Activated CD8-positive, alpha-beta memory T cell treated with anti-CD3 and anti-CD28 coated beads, Interleukin-2, amount 10 ng/mL, durations not matched to agents 7 days and 5 days (primary cell): ENCODE measurements around the gene ZBTB16. TPM values are rescaled to one million over a fixed set of nuclear protein-coding genes. Genes with fewer than 3 reads are reported as not detected.

Source experiments
- ATAC-seq: fragments of 150-1000 bp; cut with Tn5 transposase; one replicate; pipeline ENCODE4 v1.10.0; 2021; ENCODE audit warnings: moderate library complexity
- CTCF ChIA-PET: fragments of 350-600 bp; sonication (Branson Sonifier 250); formaldehyde crosslinking; loops from one replicate; lab custom pipeline; 2021; ENCODE audit warnings: antibody characterized with exemption; lab: Charles Lee
- DNase-seq: peaks from one replicate; pipeline ENCODE4 v3.0.0-alpha.2; 2020
- H3K27ac Mint-ChIP-seq: one replicate; pipeline ENCODE4 v1.8.0; 2021; ENCODE audit warnings: mild to moderate bottlenecking, mixed read lengths
- H3K27me3 Mint-ChIP-seq: one replicate; pipeline ENCODE4 v1.8.0; 2021; ENCODE audit warnings: mixed read lengths
- H3K36me3 Mint-ChIP-seq: one replicate; pipeline ENCODE4 v1.8.0; 2021; ENCODE audit warnings: mild to moderate bottlenecking, mixed read lengths
- H3K4me1 Mint-ChIP-seq: one replicate; pipeline ENCODE4 v1.8.0; 2021; ENCODE audit warnings: mixed read lengths
- H3K4me3 Mint-ChIP-seq: one replicate; pipeline ENCODE4 v1.8.0; 2021; ENCODE audit warnings: mild to moderate bottlenecking, moderate library complexity, mixed read lengths
- H3K9me3 Mint-ChIP-seq: one replicate; pipeline ENCODE4 v1.8.0; 2022; ENCODE audit warnings: low read depth, mixed read lengths
- total RNA-seq, 2 experiments: library from RNA; stranded (reverse); gene quantifications; one replicate each; pipeline ENCODE4 v1.2.3, GENCODE V29; 2021

ZBTB16 gene
- total RNA-seq, 2 experiments from 2014 or later, result 3.2 to 3.9 TPM

DNA sequence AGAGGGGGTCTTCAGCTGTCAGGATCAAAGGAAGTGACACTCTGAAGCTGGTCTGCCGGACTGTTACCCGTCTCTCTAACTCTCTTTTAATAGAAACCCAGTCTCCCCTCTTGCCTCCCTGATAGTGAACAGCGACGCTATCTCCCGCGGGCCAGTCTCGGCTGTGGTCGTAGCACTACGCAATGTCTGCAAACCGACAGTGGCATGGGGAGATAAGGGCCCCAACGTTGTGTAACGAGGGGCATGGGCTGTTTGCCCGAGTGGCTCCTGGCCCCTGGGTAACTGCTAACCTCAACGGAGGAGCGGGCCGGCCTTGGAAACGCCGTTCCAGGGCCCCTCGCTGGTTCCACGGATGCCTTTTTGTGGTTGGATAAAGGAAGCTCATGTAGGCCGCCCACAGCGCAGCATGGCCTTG, 23.3 kb downstream of the ZBTB16 start:
- no peaks in the 10 kb centered on the region for H3K36me3 Mint-ChIP-seq
- ATAC-seq, result no peak
- H3K4me1 Mint-ChIP-seq, result peaks cover 47% of the 10 kb centered on the region
- no peak overlapping the region for H3K4me3 Mint-ChIP-seq
- no peak for DNase-seq
- H3K27ac Mint-ChIP-seq, result no peak overlapping the region
- H3K27me3 Mint-ChIP-seq, result peaks cover 16% of the 10 kb centered on the region
- CTCF ChIA-PET, result interaction anchor here (3.5 kb wide), 1 partner anchor 178 kb away, joined by 10 read pairs; no protein-coding TSS in a partner anchor
- no peaks in the 10 kb centered on the region for H3K9me3 Mint-ChIP-seq

DNA sequence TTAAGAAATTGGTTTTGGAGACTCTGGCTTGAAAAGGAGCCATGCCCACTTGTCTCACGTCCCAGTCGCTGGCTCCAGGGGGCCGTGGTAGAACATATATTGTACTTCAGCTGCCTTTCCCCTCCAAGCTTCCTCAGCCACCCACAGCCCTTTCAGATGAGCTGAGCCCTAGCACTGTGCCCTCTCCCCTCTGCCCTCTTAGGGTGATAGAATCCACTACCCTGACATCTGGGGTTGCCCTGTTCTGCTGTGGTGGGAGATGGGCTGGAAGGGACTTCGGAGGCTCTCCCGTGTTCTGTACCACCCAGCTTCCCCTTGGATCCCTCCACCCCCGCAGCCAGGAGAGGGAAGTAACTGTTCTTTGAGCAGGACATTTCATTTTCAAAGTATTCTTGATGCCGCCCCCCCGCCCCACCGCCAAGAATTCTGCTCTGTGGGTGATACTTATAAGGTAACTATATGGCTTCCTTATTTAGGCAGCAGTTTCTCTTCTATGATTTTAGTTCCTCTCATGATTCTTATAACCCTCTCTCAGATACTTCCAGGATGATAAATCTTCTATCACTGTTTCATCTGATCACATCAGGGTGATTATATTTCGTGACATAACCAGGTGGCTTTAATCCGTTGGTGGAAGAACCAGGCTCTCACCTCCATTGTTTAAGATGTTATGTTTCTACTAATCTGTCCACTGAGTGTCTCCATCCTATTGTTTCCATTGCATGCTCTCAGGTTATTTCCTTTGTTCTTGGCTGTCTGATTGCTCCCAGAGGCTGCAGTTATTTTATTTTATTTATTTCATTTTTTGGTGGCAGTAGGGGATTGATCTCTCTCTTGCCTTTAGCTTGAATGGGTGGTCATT, 24.1 kb downstream of the ZBTB16 start:
- ATAC-seq, result no peak
- no peak for DNase-seq
- peaks cover 12% of the 10 kb centered on the region for H3K27me3 Mint-ChIP-seq
- CTCF ChIA-PET, result interaction anchor here (0.8 to 3.5 kb wide), 2 partner anchors 89 to 178 kb away, joined by 3 to 10 read pairs; no protein-coding TSS in a partner anchor
- H3K27ac Mint-ChIP-seq, result no peak overlapping the region
- no peaks in the 10 kb centered on the region for H3K36me3 Mint-ChIP-seq
- peaks cover 40% of the 10 kb centered on the region for H3K4me1 Mint-ChIP-seq
- no peaks in the 10 kb centered on the region for H3K9me3 Mint-ChIP-seq
- no peak overlapping the region for H3K4me3 Mint-ChIP-seq

DNA sequence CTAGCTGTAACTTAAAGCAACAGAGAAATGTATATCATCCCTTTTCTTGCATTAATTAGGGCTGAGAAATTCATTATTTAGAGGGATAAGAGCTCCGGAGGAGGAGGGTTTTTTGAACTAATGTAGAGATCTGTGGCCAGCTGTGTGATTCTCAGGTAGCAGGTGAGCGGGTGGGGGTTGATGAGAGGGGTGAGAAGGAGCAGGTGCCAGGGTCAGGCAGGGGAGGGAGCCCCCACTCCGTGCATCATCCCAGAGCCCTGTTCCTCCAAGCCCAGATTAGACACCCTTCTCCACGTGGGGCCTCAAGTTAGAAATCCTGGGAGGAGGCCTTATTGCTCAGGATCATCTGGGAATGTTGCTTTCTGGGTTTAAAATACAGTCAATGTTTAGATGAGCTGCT, 24.9 kb downstream of the ZBTB16 start:
- H3K36me3 Mint-ChIP-seq, result no peaks in the 10 kb centered on the region
- peaks cover 8% of the 10 kb centered on the region for H3K27me3 Mint-ChIP-seq
- peaks cover 33% of the 10 kb centered on the region for H3K4me1 Mint-ChIP-seq
- no peak for ATAC-seq
- CTCF ChIA-PET, result interaction anchor here (0.8 to 3.5 kb wide), 2 partner anchors 90 to 177 kb away, joined by 3 to 10 read pairs; no protein-coding TSS in a partner anchor
- DNase-seq, result no peak
- no peak overlapping the region for H3K27ac Mint-ChIP-seq
- H3K4me3 Mint-ChIP-seq, result no peak overlapping the region
- no peaks in the 10 kb centered on the region for H3K9me3 Mint-ChIP-seq

DNA sequence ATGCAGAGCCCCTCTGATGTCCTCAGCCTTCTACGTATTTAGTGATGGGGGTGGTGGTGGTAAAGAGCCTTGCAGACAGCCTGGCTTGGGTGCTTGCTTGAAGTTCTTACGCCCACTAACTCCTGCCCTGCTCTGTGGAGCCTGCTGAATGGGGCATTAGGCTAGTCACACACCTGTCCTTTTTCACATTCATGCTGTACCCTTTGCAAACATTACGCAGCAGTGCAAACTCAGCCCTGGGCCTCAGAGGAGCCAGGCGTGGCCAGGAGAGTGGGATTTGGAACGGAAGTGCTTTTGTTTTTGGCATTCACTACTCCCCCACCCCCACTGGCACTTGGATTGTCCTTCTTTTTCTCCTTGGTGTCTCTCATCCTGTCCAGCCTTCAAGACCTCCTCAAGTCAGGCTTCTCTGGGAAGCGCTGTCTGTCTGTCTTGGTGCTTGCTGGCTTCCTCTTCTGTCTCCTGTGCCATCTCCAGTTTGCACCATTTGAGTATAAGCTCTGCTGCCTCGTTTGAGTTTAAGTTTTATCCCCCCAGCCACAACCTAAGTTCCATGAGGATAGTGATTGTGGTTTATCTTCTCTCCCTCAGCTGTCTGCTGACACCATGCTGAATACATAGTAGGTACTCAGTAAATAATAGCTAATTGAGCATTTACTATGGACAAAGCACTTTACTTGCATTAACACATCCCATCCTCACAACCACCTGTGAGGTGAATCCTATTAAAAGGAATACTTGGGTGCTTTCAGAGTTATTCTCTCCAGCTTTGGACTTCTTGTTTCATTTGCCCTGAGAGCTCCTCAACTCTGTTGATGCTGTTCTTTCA, 26.7 kb downstream of the ZBTB16 start:
- peaks cover 16% of the 10 kb centered on the region for H3K4me1 Mint-ChIP-seq
- DNase-seq (no peak), ATAC-seq (no peak)
- H3K9me3 Mint-ChIP-seq, result no peaks in the 10 kb centered on the region
- peaks cover 8% of the 10 kb centered on the region for H3K27me3 Mint-ChIP-seq
- H3K36me3 Mint-ChIP-seq, result no peaks in the 10 kb centered on the region
- no peak overlapping the region for H3K4me3 Mint-ChIP-seq
- H3K27ac Mint-ChIP-seq, result no peak overlapping the region
- CTCF ChIA-PET, result no interaction called here

DNA sequence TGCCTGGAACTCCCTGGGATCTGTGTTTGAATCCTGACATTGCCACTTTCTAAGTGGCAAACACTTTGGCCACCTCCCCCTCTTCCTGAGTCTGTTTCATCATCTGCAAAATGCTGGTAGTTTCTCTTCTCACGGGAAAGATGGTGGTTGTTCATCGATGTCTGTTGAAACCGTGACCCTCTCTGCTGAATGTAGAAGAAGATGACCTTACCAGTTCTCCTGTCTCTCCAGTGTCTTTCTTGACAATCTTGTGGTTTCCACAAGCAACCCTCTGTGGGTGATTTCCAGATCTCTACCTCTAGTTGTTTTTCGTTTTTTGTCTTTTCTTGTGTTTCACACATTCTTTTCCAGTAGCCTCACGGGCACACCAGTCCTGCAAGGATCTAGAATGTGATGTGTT, 27.5 kb downstream of the ZBTB16 start:
- CTCF ChIA-PET, result no interaction called here
- H3K27ac Mint-ChIP-seq, result no peak overlapping the region
- no peaks in the 10 kb centered on the region for H3K36me3 Mint-ChIP-seq
- peaks cover 8% of the 10 kb centered on the region for H3K27me3 Mint-ChIP-seq
- peaks cover 13% of the 10 kb centered on the region for H3K4me1 Mint-ChIP-seq
- ATAC-seq, result no peak
- H3K9me3 Mint-ChIP-seq, result no peaks in the 10 kb centered on the region
- DNase-seq, result no peak
- H3K4me3 Mint-ChIP-seq, result no peak overlapping the region

DNA sequence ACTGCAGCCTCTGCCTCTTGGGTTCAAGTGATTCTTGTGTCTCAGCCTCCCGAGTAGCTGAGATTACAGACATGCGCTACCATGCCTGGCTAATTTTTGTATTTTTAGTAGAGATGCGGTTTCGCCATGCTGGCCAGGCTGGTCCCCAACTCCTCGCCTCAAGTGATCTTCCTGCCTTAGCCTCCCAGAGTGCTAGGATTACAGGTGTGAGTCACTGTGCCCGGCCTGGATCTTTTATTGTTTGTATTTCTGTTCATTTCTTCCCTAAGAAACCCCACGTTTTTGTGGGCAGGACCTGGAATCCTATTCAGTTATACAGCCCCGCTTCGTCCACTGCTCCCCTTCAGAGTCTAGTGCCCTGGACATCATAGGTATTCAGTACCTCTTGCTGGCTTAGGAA, 28.7 kb downstream of the ZBTB16 start:
- H3K27me3 Mint-ChIP-seq, result peaks cover 6% of the 10 kb centered on the region
- no peak overlapping the region for H3K4me3 Mint-ChIP-seq
- no peaks in the 10 kb centered on the region for H3K9me3 Mint-ChIP-seq
- no peaks in the 10 kb centered on the region for H3K36me3 Mint-ChIP-seq
- CTCF ChIA-PET, result interaction anchor here (0.9 kb wide), 1 partner anchor 17 kb away, joined by 4 read pairs; no protein-coding TSS in a partner anchor
- DNase-seq, result no peak
- no peak overlapping the region for H3K27ac Mint-ChIP-seq
- peaks cover 12% of the 10 kb centered on the region for H3K4me1 Mint-ChIP-seq
- no peak for ATAC-seq

DNA sequence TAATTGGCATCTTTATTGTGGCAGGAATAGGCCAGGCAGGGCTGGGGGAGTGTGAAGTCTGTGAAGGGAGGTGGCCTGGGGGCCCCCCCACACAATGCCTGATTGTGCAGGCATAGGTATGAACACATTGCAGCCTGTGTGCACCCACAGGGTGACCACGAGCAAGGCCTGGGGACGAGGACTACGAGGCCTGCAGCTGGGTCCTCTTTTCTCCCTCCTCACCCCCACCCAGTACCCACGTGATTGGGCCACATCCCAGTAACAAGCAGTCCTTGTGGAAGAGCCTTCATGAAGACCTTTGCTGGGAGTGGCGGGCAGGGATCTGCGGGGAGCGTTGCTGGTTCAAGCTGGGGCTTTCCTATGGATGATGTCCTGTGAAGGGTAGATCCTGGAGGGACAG, 29.3 kb downstream of the ZBTB16 start:
- CTCF ChIA-PET, result no interaction called here
- peaks cover 4% of the 10 kb centered on the region for H3K27me3 Mint-ChIP-seq
- H3K27ac Mint-ChIP-seq, result no peak overlapping the region
- ATAC-seq (no peak), DNase-seq (no peak)
- H3K36me3 Mint-ChIP-seq, result no peaks in the 10 kb centered on the region
- H3K4me1 Mint-ChIP-seq, result peaks cover 10% of the 10 kb centered on the region
- no peaks in the 10 kb centered on the region for H3K9me3 Mint-ChIP-seq
- H3K4me3 Mint-ChIP-seq, result no peak overlapping the region

DNA sequence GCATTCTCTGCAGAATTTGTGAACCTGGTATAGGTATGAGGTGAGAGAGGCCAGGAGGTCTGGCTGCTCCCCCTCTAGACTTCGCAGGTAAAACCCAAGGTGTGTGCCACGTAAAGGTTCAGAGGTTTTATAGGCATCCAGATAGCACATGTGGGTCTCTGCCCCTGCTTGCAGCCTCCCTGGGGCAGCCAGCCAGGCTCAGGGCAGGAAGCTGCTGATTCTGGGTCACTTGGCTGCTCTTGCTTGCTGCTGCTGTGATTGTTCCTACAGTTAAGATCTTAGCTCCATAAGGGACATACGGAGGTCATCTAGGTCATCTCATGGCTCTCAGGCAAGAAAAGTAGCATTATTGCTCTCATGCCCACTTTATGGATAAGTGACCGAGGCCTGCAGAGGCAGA, 30.2 kb downstream of the ZBTB16 start:
- DNase-seq (no peak), ATAC-seq (no peak)
- Mint-ChIP-seq H3K27ac (no peak overlapping the region), H3K4me3 (no peak overlapping the region), H3K4me1 (peaks cover 10% of the 10 kb centered on the region), H3K36me3 (no peaks in the 10 kb centered on the region), H3K27me3 (peaks cover 3% of the 10 kb centered on the region), H3K9me3 (no peaks in the 10 kb centered on the region)
- CTCF ChIA-PET, result no interaction called here

DNA sequence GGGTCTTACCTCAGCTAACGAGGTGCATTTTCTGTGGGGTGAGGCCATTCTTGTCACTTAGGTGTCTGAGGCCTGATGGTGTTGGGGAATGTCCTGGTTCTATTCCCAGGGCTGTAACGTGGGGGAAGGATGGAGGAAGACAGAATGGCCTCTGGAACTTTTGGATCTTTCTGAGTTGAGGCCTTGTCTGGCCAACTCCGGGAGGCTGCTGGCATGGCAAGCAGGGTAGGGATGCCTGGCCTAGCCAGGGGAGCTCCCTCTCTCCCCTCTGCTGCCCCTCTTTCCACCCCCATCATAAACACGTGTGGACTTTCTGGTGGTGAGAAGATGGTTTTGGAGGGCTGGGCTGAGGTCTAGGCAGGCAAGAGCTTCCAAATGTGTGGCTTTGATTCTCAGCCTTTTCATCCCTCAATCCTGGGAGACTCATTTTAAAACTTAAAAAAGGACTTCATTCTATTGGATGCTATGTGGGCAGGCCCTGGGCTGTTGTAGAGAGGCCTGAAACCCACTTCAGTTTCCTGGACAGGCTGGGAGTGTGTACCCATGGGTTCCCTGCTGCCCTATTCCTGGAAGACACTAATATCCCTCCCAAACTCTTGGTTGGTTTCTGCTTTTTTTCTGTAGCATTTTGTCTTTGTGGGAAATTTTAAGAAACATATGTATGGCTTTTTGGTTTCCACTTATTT, 30.9 kb downstream of the ZBTB16 start:
- CTCF ChIA-PET, result no interaction called here
- Mint-ChIP-seq H3K27me3 (peaks cover 3% of the 10 kb centered on the region), H3K4me3 (no peak overlapping the region), H3K4me1 (peaks cover 10% of the 10 kb centered on the region), H3K27ac (no peak overlapping the region), H3K36me3 (no peaks in the 10 kb centered on the region), H3K9me3 (no peaks in the 10 kb centered on the region)
- ATAC-seq, result no peak
- DNase-seq, result no peak

DNA sequence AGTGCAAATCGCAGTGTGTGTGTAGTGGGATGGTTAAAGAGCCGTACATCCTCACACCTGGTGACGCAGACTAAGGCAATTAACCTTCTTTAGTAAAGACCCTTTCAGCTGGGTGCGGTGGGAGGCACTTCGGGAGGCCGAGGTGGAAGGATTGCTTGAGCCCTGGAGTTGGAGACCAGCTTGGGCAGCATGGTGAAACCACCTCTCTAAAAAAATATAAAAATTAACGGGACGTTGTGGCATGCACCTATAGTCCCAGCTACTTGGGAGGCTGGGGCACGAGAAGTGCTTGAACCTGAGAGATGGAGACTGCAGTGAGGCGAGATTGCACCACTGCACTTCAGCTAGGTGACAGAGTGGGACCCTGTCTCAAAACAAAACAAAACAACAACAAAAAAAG, 31.5 kb downstream of the ZBTB16 start:
- DNase-seq (no peak), ATAC-seq (no peak)
- Mint-ChIP-seq H3K36me3 (no peaks in the 10 kb centered on the region), H3K27me3 (peaks cover 3% of the 10 kb centered on the region), H3K4me3 (no peak overlapping the region), H3K27ac (no peak overlapping the region), H3K4me1 (peaks cover 10% of the 10 kb centered on the region), H3K9me3 (no peaks in the 10 kb centered on the region)
- CTCF ChIA-PET, result no interaction called here

DNA sequence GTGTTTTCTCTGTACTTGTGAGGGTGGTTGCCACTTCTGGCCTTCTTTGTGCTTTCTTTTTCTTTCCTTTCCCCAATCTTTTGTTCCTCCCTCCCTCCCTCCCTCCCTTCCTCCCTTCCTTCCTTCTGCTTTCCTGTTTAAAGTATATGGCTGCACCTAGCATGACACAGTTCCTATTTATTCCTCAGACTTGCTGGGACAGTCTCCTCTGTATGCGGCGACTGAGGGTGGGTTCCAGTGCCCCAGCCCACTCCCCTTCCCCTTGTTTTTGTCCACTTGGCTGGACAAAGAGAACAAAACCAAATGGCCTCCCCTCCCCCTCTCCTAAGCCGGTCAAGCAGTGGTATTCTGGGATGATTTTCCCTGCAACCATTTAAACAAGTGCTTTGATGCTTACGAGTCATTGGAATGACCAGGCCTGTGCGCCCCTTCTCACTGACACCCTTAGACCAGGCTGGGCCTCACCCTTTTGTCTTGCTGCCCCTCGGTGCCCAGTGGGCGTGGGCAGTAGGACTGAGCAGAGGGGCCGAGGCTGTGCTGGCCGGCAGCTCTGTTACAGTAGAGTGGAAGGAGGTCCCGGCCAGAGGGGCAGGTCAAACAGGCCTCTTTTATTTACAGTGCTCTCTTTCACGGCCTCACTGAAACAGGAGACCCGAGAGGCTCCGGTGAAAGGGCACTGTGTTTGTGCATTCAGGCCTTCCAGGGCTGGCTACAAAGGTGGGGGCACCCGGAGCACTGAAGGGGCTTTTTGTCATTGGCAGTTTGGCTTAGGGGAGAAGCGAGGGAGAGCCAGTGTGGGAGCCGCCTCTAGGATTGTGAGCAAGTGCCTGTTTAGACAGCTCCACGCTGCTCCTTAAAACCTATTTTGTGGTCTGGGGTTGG, 32.2 kb downstream of the ZBTB16 start:
- Mint-ChIP-seq H3K27me3 (peaks cover 6% of the 10 kb centered on the region), H3K4me1 (peaks cover 10% of the 10 kb centered on the region), H3K4me3 (no peak overlapping the region), H3K27ac (no peak overlapping the region), H3K36me3 (no peaks in the 10 kb centered on the region), H3K9me3 (no peaks in the 10 kb centered on the region)
- CTCF ChIA-PET, result no interaction called here
- DNase-seq (no peak), ATAC-seq (no peak)

DNA sequence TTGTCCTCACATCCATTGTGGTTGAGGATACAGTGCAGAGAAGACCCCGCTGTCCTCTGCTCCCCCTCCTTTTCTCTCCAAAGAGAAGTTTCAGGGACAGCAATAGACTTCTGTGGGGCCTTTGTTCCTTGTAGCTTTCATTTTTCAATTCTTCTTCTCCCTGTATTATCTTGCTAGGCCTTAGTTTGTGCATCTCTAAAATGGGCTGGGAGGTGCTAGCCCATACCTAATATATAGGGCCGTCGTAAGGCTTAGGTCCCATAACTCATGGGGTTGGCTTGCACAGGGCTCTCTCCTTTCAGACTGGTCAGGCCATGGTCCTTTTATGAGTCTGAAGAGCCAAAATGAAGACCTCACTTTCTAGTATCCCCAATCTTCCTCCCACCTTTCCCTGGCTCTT, 33.0 kb downstream of the ZBTB16 start:
- Mint-ChIP-seq H3K27me3 (peaks cover 8% of the 10 kb centered on the region), H3K27ac (no peak overlapping the region), H3K4me1 (peaks cover 3% of the 10 kb centered on the region), H3K4me3 (no peak overlapping the region), H3K9me3 (no peaks in the 10 kb centered on the region), H3K36me3 (no peaks in the 10 kb centered on the region)
- ATAC-seq, result no peak
- DNase-seq, result no peak
- CTCF ChIA-PET, result no interaction called here
